Gastrocnemius medialis (tissue), 4 donors: ENCODE data around the gene BDKRB2.

Source experiments
- CTCF ChIP-seq, 5 experiments: fragments of 450-650 bp in 3 of 5; fragments of 200-600 bp in 2 of 5; sonication (generic) in 2 of 5; IDR thresholded peaks in 4 of 5; conservative IDR thresholded peaks in 1 of 5; 1 replicate in 4 of 5; 2 replicates in 1 of 5; pipeline ENCODE4 v1.5.1; 2016 to 2019; ENCODE audit warnings: antibody characterized with exemption in 5 of 5, mild to moderate bottlenecking in 3 of 5, moderate library complexity in 3 of 5
- POLR2A ChIP-seq, 2 donors: fragments of 450-650 bp; IDR thresholded peaks; one replicate each; pipeline ENCODE4 v1.6.1; 2017; ENCODE audit warnings: antibody characterized with exemption in 2 of 2, mild to moderate bottlenecking in 2 of 2, moderate library complexity in 2 of 2

- no peak for TF ChIP-seq CTCF (IDR thresholded peaks at IDR 0.05 in 4 of 5, conservative IDR thresholded peaks at IDR 0.05 in 1 of 5)
- TF ChIP-seq POLR2A (IDR thresholded peaks at IDR 0.05), result no peak
Observed at GRCh38 chr14:96216627-96217026, 12.0 kb downstream of the BDKRB2 start.
